Liver (tissue), 9 donors: ENCODE data around the gene CFP. TPM values are rescaled to one million over a fixed set of nuclear protein-coding genes. Genes with fewer than 3 reads are reported as not detected.

ENCODE experiments used
- DNase-seq: peaks from one replicate; pipeline ENCODE4 v3.0.0-alpha.2; 2017; ENCODE audit warnings: low spot score
- H3K27ac ChIP-seq, 2 donors: one replicate each; pipeline ENCODE4 v1.7.0; 2013; ENCODE audit warnings: inconsistent platforms in 2 of 2, low read length in 2 of 2, control low read depth in 1 of 2, low read depth in 1 of 2, mild to moderate bottlenecking in 1 of 2
- H3K27me3 ChIP-seq, 4 donors: one replicate each; pipeline versions ENCODE4 v1.6.1 to v1.7.0; 2013; ENCODE audit warnings: low read length in 3 of 4, inconsistent platforms in 1 of 4, mild to moderate bottlenecking in 1 of 4, moderate library complexity in 1 of 4; ENCODE audit not compliant: control insufficient read depth in 4 of 4, insufficient read depth in 4 of 4
- H3K36me3 ChIP-seq, 4 donors: one replicate each; pipeline versions ENCODE4 v1.6.1 to v1.7.0; 2013; ENCODE audit warnings: low read length in 3 of 4, mild to moderate bottlenecking in 3 of 4, low read depth in 1 of 4, moderate library complexity in 1 of 4; ENCODE audit not compliant: control insufficient read depth in 4 of 4, insufficient read depth in 3 of 4
- H3K4me1 ChIP-seq, 4 donors: one replicate each; pipeline versions ENCODE4 v1.6.1 to v1.7.0; 2013; ENCODE audit warnings: low read length in 3 of 4, mild to moderate bottlenecking in 3 of 4, moderate library complexity in 1 of 4; ENCODE audit not compliant: control insufficient read depth in 4 of 4, insufficient read depth in 4 of 4
- H3K4me3 ChIP-seq, 3 donors: one replicate each; pipeline versions ENCODE4 v1.6.1 to v1.7.0; 2013; ENCODE audit warnings: low read length in 3 of 3, control low read depth in 1 of 3, low read depth in 1 of 3, mild to moderate bottlenecking in 1 of 3
- H3K9ac ChIP-seq, 2 donors: one replicate each; pipeline ENCODE4 v1.7.0; 2013; ENCODE audit warnings: low read length in 2 of 2, mild to moderate bottlenecking in 2 of 2, moderate library complexity in 2 of 2, control low read depth in 1 of 2, low read depth in 1 of 2
- H3K9me3 ChIP-seq, 4 donors: one replicate each; pipeline versions ENCODE4 v1.6.1 to v1.7.0; 2013; ENCODE audit warnings: low read length in 3 of 4; ENCODE audit not compliant: control insufficient read depth in 4 of 4
- ATF3 ChIP-seq: IDR thresholded peaks from 2 replicates; pipeline ENCODE4 v1.6.1; 2016; ENCODE audit warnings: antibody characterized with exemption
- CTCF ChIP-seq: fragments of 150-350 bp; IDR thresholded peaks from 2 replicates; pipeline ENCODE4 v1.5.1; 2017; ENCODE audit warnings: improper control_type of control experiment, low read depth, low read length; ENCODE audit not compliant: missing input control
- EGR1 ChIP-seq, 2 donors: IDR thresholded peaks; 2 replicates each; pipeline ENCODE4 v1.6.1; 2016 to 2018; ENCODE audit warnings: antibody characterized with exemption in 2 of 2, low read depth in 2 of 2
- FOXA1 ChIP-seq: IDR thresholded peaks from 2 replicates; pipeline ENCODE4 v1.6.1; 2016; ENCODE audit warnings: antibody characterized with exemption
- FOXA2 ChIP-seq: IDR thresholded peaks from 2 replicates; pipeline ENCODE4 v1.6.1; 2016; ENCODE audit warnings: antibody characterized with exemption
- GABPA ChIP-seq, 2 donors: IDR thresholded peaks in 1 of 2; conservative IDR thresholded peaks in 1 of 2; 2 replicates each; pipeline ENCODE4 v1.6.1; 2016; ENCODE audit warnings: antibody characterized with exemption in 2 of 2, mild to moderate bottlenecking in 1 of 2, moderate library complexity in 1 of 2
- HNF4A ChIP-seq, 2 donors: conservative IDR thresholded peaks; 2 replicates each; pipeline ENCODE4 v1.6.1; 2016; ENCODE audit warnings: antibody characterized with exemption in 2 of 2, mild to moderate bottlenecking in 2 of 2
- HNF4G ChIP-seq: IDR thresholded peaks from 2 replicates; pipeline ENCODE4 v1.6.1; 2016; ENCODE audit warnings: antibody characterized with exemption
- JUND ChIP-seq, 2 donors: IDR thresholded peaks; 2 replicates each; pipeline ENCODE4 v1.6.1; 2016; ENCODE audit warnings: antibody characterized with exemption in 2 of 2
- MAX ChIP-seq: IDR thresholded peaks from 2 replicates; pipeline ENCODE4 v1.6.1; 2016; ENCODE audit warnings: antibody characterized with exemption
- NR2F2 ChIP-seq: IDR thresholded peaks from 2 replicates; pipeline ENCODE4 v1.6.1; 2016; ENCODE audit warnings: antibody characterized with exemption
- RAD21 ChIP-seq, 2 donors: IDR thresholded peaks; 2 replicates each; pipeline ENCODE4 v1.6.1; 2016; ENCODE audit warnings: antibody characterized with exemption in 2 of 2, mild to moderate bottlenecking in 2 of 2
- REST ChIP-seq: IDR thresholded peaks from 2 replicates; pipeline ENCODE4 v1.6.1; 2016; ENCODE audit warnings: antibody characterized with exemption, mild to moderate bottlenecking
- RXRA ChIP-seq, 2 donors: IDR thresholded peaks; 2 replicates each; pipeline ENCODE4 v1.6.1; 2017 to 2018; ENCODE audit warnings: antibody characterized with exemption in 2 of 2, mild to moderate bottlenecking in 1 of 2
- SP1 ChIP-seq: IDR thresholded peaks from 2 replicates; pipeline ENCODE4 v1.6.1; 2018; ENCODE audit warnings: antibody characterized with exemption, mild to moderate bottlenecking
- TAF1 ChIP-seq: conservative IDR thresholded peaks from 2 replicates; pipeline ENCODE4 v1.6.1; 2016; ENCODE audit warnings: antibody characterized with exemption, mild to moderate bottlenecking
- YY1 ChIP-seq: IDR thresholded peaks from 2 replicates; pipeline ENCODE4 v1.6.1; 2016; ENCODE audit warnings: antibody characterized with exemption, mild to moderate bottlenecking
- ZBTB33 ChIP-seq: IDR thresholded peaks from 2 replicates; pipeline ENCODE4 v1.6.1; 2016; ENCODE audit warnings: antibody characterized with exemption
- WGBS: extraction: QIAGEN DNeasy Blood & Tissue Kit; methylation state at CpG from one replicate; pipeline ENCODE4 v1.1.7; 2013; 5-methylcytosine and 5-hydroxymethylcytosine counted together
- polyA plus RNA-seq, 2 donors: library from polyadenylated mRNA; stranded (reverse) in 1 of 2; unstranded in 1 of 2; fragments of 200-250 nt in 1 of 2; fragments of >200 nt in 1 of 2; fragmentation: Nextera tagmentation in 1 of 2; extraction: Ambion mirVana in 1 of 2; gene quantifications; one replicate each; pipeline versions ENCODE4 v1.2.1 to v1.2.3, GENCODE V29; 2013 to 2015
- total RNA-seq, 2 donors: library from RNA; depleted of rRNA; stranded (reverse); fragments of >200 nt; gene quantifications; one replicate each; pipeline ENCODE4 v1.2.3, GENCODE V29; 2014
- donor health status: healthy.
- donor health status: healthy.
- donor health status: healthy.
- donor health status: healthy.
- donor health status: healthy.

Gene CFP
- total and polyA plus RNA-seq, 4 donors, result 10.0 to 26.0 (median 16.6) TPM

- Histone ChIP-seq H3K9ac (no peak overlapping the region), H3K27me3 (no peaks in the 10 kb centered on the region), H3K27ac (no peak overlapping the region), H3K9me3 (no peaks in the 10 kb centered on the region), H3K4me3 (no peak overlapping the region), H3K4me1 (peaks cover 0 to 7% (median 0%) of the 10 kb centered on the region in 4 donors), H3K36me3 (peaks cover 0 to 10% (median 2%) of the 10 kb centered on the region in 4 donors)
- 89% methylated on average over 5 of the region's 5 CpGs for WGBS
- DNase-seq, result no peak
- TF ChIP-seq CTCF (no peak), EGR1 (IDR thresholded peaks at IDR 0.05; ENCODE audit: low read depth in 2 of 2) (no peak), FOXA1 (no peak), ATF3 (no peak), RAD21 (IDR thresholded peaks at IDR 0.05) (no peak), FOXA2 (no peak), HNF4A (conservative IDR thresholded peaks at IDR 0.05) (no peak), GABPA (IDR thresholded peaks at IDR 0.05 in 1 of 2, conservative IDR thresholded peaks at IDR 0.05 in 1 of 2) (no peak), HNF4G (no peak), REST (no peak), TAF1 (no peak), ZBTB33 (no peak), NR2F2 (no peak), JUND (IDR thresholded peaks at IDR 0.05) (no peak), RXRA (IDR thresholded peaks at IDR 0.05) (no peak), YY1 (no peak), MAX (no peak), SP1 (no peak)
These were observed 1.9 kb upstream of the CFP start for GRCh38 chrX:47631676-47632075.
